ENCODE measurements around the gene PLTP.

DNA sequence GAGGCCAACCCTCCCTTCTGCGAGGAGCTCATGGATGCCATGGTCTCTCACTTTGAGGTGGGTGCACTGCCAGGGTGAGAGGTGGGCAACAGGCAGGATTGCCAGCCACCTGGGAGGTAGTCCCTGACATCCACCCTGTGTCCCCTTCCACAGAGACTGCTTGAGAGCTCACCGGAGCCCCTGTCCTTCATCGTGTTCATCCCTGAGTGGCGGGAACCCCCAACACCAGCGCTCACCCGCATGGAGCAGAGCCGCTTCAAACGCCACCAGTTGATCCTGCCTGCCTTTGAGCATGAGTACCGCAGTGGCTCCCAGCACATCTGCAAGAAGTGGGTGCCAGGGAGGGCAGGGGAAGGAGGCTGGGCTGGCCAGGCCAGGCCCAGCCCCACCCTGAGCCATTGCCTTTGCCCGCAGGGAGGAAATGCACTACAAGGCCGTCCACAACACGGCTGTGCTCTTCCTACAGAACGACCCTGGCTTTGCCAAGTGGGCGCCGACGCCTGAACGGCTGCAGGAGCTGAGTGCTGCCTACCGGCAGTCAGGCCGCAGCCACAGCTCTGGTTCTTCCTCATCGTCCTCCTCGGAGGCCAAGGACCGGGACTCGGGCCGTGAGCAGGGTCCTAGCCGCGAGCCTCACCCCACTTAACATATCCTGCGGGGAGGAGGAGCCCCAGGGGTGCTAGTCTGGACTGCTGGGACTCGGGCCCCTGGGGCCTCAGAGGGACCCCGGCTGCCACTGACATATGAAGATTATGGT lies 35.3 kb upstream of the PLTP start:
- TF ChIP-seq, protein P1, sequence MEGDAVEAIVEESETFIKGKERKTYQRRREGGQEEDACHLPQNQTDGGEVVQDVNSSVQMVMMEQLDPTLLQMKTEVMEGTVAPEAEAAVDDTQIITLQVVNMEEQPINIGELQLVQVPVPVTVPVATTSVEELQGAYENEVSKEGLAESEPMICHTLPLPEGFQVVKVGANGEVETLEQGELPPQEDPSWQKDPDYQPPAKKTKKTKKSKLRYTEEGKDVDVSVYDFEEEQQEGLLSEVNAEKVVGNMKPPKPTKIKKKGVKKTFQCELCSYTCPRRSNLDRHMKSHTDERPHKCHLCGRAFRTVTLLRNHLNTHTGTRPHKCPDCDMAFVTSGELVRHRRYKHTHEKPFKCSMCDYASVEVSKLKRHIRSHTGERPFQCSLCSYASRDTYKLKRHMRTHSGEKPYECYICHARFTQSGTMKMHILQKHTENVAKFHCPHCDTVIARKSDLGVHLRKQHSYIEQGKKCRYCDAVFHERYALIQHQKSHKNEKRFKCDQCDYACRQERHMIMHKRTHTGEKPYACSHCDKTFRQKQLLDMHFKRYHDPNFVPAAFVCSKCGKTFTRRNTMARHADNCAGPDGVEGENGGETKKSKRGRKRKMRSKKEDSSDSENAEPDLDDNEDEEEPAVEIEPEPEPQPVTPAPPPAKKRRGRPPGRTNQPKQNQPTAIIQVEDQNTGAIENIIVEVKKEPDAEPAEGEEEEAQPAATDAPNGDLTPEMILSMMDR (IDR thresholded peaks at IDR 0.05; ENCODE audit: insufficient read depth, low read length, poor library complexity, severe bottlenecking), result no peak
- TF ChIP-seq EZH2phosphoT487 (conservative IDR thresholded peaks at IDR 0.05; ENCODE audit: low read length), result no peak

Measured in SU-DHL-6 (cell line).